Muscle of arm (tissue), 14 donors: Measurements from ENCODE around the gene LIPI. TPM values are rescaled to one million over a fixed set of nuclear protein-coding genes. Genes with fewer than 3 reads are reported as not detected.
"Not testable (repeated sequence)": the region's sequence is repeated elsewhere in the genome, so short reads cannot be mapped to it uniquely, and the experiment has no call there.

Experiments used
- DNase-seq: peaks from one replicate; pipeline ENCODE4 v3.0.0-alpha.2; 2013
- long read RNA-seq, 11 donors: transcript quantifications; one replicate each; lab custom pipeline, GENCODE V29; 2026
- polyA plus RNA-seq, 12 donors: library from polyadenylated mRNA; unstranded; fragments of 120-200 nt; gene quantifications; one replicate each; pipeline ENCODE4 v1.2.1, GENCODE V29; 2013; ENCODE audit not compliant: insufficient read length in 12 of 12

LIPI gene
- under 1 TPM in 7 of 12 donors, not detected in 5; 0.18 to 0.56 (median 0.25) TPM for polyA plus RNA-seq
- long read RNA-seq, donor 1 = 0 reads
- long read RNA-seq, donor 2 = 0 reads
- long read RNA-seq, donor 3 = 0 reads
- long read RNA-seq, donor 4 = 0 reads
- long read RNA-seq, donor 5 = 0 reads
- long read RNA-seq, donor 6 = 0 reads
- long read RNA-seq, donor 7 = 0 reads
- long read RNA-seq, donor 8 = 0 reads
- long read RNA-seq, donor 9 = 0 reads
- long read RNA-seq, donor 10 = 0 reads
- long read RNA-seq, donor 11 = 0 reads

GRCh38 chr21:14210738-14211137, at the start of gene LIPI:
Gene LIPI (minus strand): TSS chr21:14210955. CDS start chr21:14210845, 110 bp downstream.
- DNase-seq = no peak

- DNase-seq = no peak
Measured at GRCh38 chr21:14260174-14260764, 49.5 kb upstream of the LIPI start.

- peak; percentile 47 for DNase-seq
Measured at GRCh38 chr21:14259747-14260146, 49.0 kb upstream of the LIPI start.

- no peak for DNase-seq
Measured at GRCh38 chr21:14251336-14251735, 40.6 kb upstream of the LIPI start.

- DNase-seq = no peak
Measured at GRCh38 chr21:14245711-14246110, 35.0 kb upstream of the LIPI start.

GRCh38 chr21:14244911-14245310, 34.2 kb upstream of the LIPI start:
- no peak for DNase-seq

- no peak for DNase-seq
Measured at GRCh38 chr21:14243874-14244273, 33.1 kb upstream of the LIPI start.

GRCh38 chr21:14243461-14243860, 32.7 kb upstream of the LIPI start:
- DNase-seq = no peak

GRCh38 chr21:14241297-14241696, 30.5 kb upstream of the LIPI start:
- no peak for DNase-seq

- no peak for DNase-seq
Measured at GRCh38 chr21:14239281-14239680, 28.5 kb upstream of the LIPI start.

GRCh38 chr21:14236180-14236579, 25.4 kb upstream of the LIPI start:
- DNase-seq = no peak

GRCh38 chr21:14235101-14235500, 24.3 kb upstream of the LIPI start:
- DNase-seq = no peak

- DNase-seq = no peak
Measured at GRCh38 chr21:14229399-14229798, 18.6 kb upstream of the LIPI start.

GRCh38 chr21:14223365-14223764, 12.6 kb upstream of the LIPI start:
- no peak for DNase-seq

- peak; percentile 20 for DNase-seq
Measured at GRCh38 chr21:14215971-14216641, 5.4 kb upstream of the LIPI start, which contains the start of gene RBM11. Gene RBM11 (plus strand): TSS chr21:14216157. CDS start chr21:14216187, 30 bp downstream.

GRCh38 chr21:14213164-14213563, 2.4 kb upstream of the LIPI start:
- DNase-seq = no peak

- DNase-seq = no peak
Measured at GRCh38 chr21:14206222-14206621, 4.5 kb downstream of the LIPI start.

- not testable (repeated sequence) for DNase-seq
Measured at GRCh38 chr21:14166463-14167223, 44.1 kb downstream of the LIPI start.

- no peak for DNase-seq
Measured at GRCh38 chr21:14143999-14144398, 66.8 kb downstream of the LIPI start.

- DNase-seq = no peak
Measured at GRCh38 chr21:14124266-14124665, 86.5 kb downstream of the LIPI start.

GRCh38 chr21:14121719-14122118, 89.0 kb downstream of the LIPI start:
- DNase-seq = no peak

GRCh38 chr21:14120091-14120734, 90.5 kb downstream of the LIPI start:
- DNase-seq = no peak
